ENCODE data around the gene BEGAIN. TPM values are rescaled to one million over a fixed set of nuclear protein-coding genes. Genes with fewer than 3 reads are reported as not detected.
A peak's percentile ranks its signal among the peaks of the same experiment; 100 is the strongest.

Gene BEGAIN
- total RNA-seq, 1 donor from 2014 or later: 3.4 TPM

DNA sequence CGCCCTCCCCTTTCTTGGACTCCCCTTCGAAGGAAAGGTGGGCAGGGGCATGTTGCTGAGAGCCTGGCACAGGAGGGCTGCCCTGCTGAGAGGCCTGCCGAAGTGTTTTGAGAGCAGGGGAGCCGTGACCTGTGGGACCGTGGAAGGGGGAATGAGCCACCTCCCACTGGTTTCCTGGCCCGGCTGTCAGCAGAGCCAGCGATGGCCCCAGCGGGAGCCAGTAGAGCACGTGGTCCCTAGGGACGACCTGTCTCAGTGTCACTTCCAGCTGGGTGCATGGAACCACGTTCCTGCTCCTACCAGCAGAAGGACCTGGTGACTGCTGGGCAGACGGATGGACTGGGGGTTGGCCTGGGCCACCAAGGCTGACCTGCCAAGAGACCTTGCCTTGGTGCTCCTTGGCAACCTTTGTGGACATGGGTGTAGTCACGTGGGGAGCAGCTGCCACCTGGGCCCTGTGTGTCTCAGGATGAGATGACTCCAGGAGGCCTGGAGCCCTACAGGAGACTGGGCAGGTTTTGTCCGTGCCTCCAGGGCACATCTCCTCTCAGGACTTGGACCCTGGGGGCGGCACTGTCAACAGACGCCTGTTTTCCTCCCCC, 34.6 kb downstream of the BEGAIN start:
- Mint-ChIP-seq H3K4me3 (ENCODE audit: low read depth) (no peak overlapping the region), H3K36me3 (ENCODE audit: low read depth) (no peaks in the 10 kb centered on the region), H3K27ac (no peak overlapping the region), H3K9me3 (no peaks in the 10 kb centered on the region), H3K27me3 (ENCODE audit: low read depth) (no peaks in the 10 kb centered on the region), H3K4me1 (ENCODE audit: low read depth) (peaks cover 6% of the 10 kb centered on the region)
- intact Hi-C loops (cut with micrococcal nuclease): no loop called here
- DNase-seq (ENCODE audit: low spot score): no peak

DNA sequence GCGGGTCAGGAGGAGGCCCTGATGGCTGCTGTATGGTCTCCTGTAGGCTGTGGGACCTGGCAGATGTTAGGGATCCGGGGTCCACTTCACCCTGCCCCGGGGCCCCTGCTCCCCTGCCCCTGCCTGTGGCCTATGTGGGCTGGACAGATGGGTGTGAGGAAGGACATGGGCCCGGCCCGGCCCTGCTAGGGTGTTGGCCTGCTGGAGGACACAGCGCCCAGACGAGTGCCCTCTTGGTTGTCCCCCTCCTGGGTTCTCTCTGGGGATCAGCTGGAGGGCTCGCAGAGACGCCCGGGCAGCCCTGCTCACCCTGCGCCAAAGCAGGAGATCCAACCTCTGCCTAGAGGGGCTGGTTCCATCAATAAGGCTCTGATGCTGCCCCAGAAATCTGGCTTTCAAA, 36.2 kb downstream of the BEGAIN start:
- no peaks in the 10 kb centered on the region for H3K27me3 Mint-ChIP-seq (ENCODE audit: low read depth)

DNA sequence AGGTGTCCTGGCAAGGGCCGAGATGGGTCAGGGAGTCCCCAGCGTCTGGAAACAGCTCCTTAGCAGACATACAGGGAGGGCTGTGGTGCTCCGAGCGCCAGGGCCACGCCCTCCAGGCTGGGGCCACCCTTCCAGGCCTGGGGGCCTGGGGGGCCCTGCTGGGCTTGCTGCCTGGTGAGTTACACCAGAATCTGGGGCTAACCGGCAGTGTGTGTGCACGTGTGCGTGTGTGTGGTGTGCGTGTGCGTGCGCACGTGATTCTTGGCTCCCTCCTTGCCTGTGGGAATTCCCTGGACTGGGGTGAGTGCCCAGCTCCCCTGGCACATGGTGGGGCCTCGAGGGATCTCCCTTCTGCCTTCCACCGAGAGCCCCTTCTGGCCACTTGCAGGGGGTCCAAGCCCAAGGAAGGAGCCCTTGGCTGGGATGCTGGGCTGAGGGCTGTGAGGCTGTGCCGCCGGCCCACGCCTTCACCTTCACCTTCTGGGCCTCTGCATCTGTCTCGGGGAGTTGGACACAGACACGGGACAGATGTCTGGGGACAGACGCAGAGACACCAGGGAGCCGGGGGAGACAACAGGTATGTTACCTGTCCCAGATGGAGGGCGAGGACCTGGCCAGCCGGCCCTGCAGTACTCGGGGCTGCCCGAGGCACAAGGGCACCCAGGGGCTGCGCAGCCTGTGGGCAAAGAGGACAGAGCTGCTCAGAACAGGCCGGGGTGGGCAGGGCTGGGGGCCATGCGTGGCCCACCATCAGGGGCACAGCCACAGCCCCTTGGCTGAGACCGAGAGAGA, 37.2 kb downstream of the BEGAIN start:
- Mint-ChIP-seq H3K4me3 (ENCODE audit: low read depth) (no peak overlapping the region), H3K9me3 (no peaks in the 10 kb centered on the region), H3K4me1 (ENCODE audit: low read depth) (peaks cover 8% of the 10 kb centered on the region), H3K27me3 (ENCODE audit: low read depth) (no peaks in the 10 kb centered on the region), H3K36me3 (ENCODE audit: low read depth) (no peaks in the 10 kb centered on the region), H3K27ac (no peak overlapping the region)
- DNase-seq (ENCODE audit: low spot score): no peak
- intact Hi-C loops (cut with micrococcal nuclease): loop anchor here (5.0 kb wide), 1 partner anchor 92 kb away; no protein-coding TSS in a partner anchor

More for the DNA sequence above, 36.2 kb downstream of the BEGAIN start:
- DNase-seq (ENCODE audit: low spot score): no peak
- Mint-ChIP-seq H3K4me3 (ENCODE audit: low read depth) (no peak overlapping the region), H3K9me3 (no peaks in the 10 kb centered on the region), H3K27ac (no peak overlapping the region), H3K4me1 (ENCODE audit: low read depth) (peaks cover 8% of the 10 kb centered on the region), H3K36me3 (ENCODE audit: low read depth) (no peaks in the 10 kb centered on the region)
- intact Hi-C loops (cut with micrococcal nuclease): no loop called here

- Mint-ChIP-seq H3K9me3 (no peaks in the 10 kb centered on the region), H3K27ac (no peak overlapping the region), H3K4me1 (ENCODE audit: low read depth) (peaks cover 8% of the 10 kb centered on the region), H3K27me3 (ENCODE audit: low read depth) (no peaks in the 10 kb centered on the region), H3K36me3 (ENCODE audit: low read depth) (no peaks in the 10 kb centered on the region), H3K4me3 (ENCODE audit: low read depth) (no peak overlapping the region)
- intact Hi-C loops (cut with micrococcal nuclease): loop anchor here (5.0 kb wide), 1 partner anchor 93 kb away; no protein-coding TSS in a partner anchor
- DNase-seq (ENCODE audit: low spot score): no peak
Observed at GRCh38 chr14:100548939-100549338, 38.3 kb downstream of the BEGAIN start.

GRCh38 chr14:100548295-100548655, 38.9 kb downstream of the BEGAIN start:
- H3K36me3 Mint-ChIP-seq (ENCODE audit: low read depth): no peaks in the 10 kb centered on the region
- no peak overlapping the region for H3K27ac Mint-ChIP-seq
- peak overlapping the region; percentile 7 for H3K4me3 Mint-ChIP-seq (ENCODE audit: low read depth)
- no peak for DNase-seq (ENCODE audit: low spot score)
- no peaks in the 10 kb centered on the region for H3K9me3 Mint-ChIP-seq
- H3K27me3 Mint-ChIP-seq (ENCODE audit: low read depth): no peaks in the 10 kb centered on the region
- intact Hi-C loops (cut with micrococcal nuclease): loop anchor here (5.0 kb wide), 1 partner anchor 94 kb away; no protein-coding TSS in a partner anchor
- peaks cover 8% of the 10 kb centered on the region for H3K4me1 Mint-ChIP-seq (ENCODE audit: low read depth)

- no peaks in the 10 kb centered on the region for H3K27me3 Mint-ChIP-seq (ENCODE audit: low read depth)
- intact Hi-C loops (cut with micrococcal nuclease): loop anchor here (5.0 kb wide), 1 partner anchor 95 kb away; no protein-coding TSS in a partner anchor
- H3K36me3 Mint-ChIP-seq (ENCODE audit: low read depth): no peaks in the 10 kb centered on the region
- H3K4me3 Mint-ChIP-seq (ENCODE audit: low read depth): peak overlapping the region; percentile 7
- H3K4me1 Mint-ChIP-seq (ENCODE audit: low read depth): peaks cover 8% of the 10 kb centered on the region
- no peaks in the 10 kb centered on the region for H3K9me3 Mint-ChIP-seq
- peak; percentile 22 for DNase-seq (ENCODE audit: low spot score)
- H3K27ac Mint-ChIP-seq: no peak overlapping the region
Observed at GRCh38 chr14:100547633-100548294, 39.5 kb downstream of the BEGAIN start.

DNA sequence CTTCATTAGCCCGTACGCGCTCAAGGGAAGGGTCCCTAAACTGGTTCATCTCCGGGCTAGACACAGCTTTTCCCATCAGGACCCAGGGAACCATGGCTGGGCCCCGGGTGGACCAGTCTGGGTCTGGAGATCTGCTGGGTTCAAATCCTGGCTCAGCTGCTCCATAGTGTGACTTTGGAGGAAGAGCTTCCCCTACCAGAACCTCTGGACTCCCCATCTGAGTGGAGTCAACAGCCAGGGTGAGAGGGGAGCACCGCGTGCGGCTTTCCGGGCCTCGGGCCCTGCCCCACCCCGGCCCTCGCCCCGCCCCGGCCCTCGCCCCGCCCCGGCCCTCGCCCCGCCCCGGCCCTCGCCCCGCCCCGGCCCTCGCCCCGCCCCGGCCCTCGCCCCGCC, 41.2 kb downstream of the BEGAIN start:
- no peak overlapping the region for H3K4me3 Mint-ChIP-seq (ENCODE audit: low read depth)
- no peak for DNase-seq (ENCODE audit: low spot score)
- no peak overlapping the region for H3K27ac Mint-ChIP-seq

GRCh38 chr14:100545359-100545758, 41.9 kb downstream of the BEGAIN start:
- Mint-ChIP-seq H3K27ac (no peak overlapping the region), H3K4me1 (ENCODE audit: low read depth) (peaks cover 8% of the 10 kb centered on the region), H3K9me3 (no peaks in the 10 kb centered on the region), H3K27me3 (ENCODE audit: low read depth) (no peaks in the 10 kb centered on the region), H3K4me3 (ENCODE audit: low read depth) (no peak overlapping the region), H3K36me3 (ENCODE audit: low read depth) (no peaks in the 10 kb centered on the region)
- DNase-seq (ENCODE audit: low spot score): no peak
- intact Hi-C loops (cut with micrococcal nuclease): loop anchor here (5.0 kb wide), 1 partner anchor 97 kb away; no protein-coding TSS in a partner anchor

More for the DNA sequence above, 41.2 kb downstream of the BEGAIN start:
- Mint-ChIP-seq H3K36me3 (ENCODE audit: low read depth) (no peaks in the 10 kb centered on the region), H3K4me1 (ENCODE audit: low read depth) (peaks cover 8% of the 10 kb centered on the region), H3K9me3 (no peaks in the 10 kb centered on the region), H3K27me3 (ENCODE audit: low read depth) (no peaks in the 10 kb centered on the region)
- intact Hi-C loops (cut with micrococcal nuclease): loop anchor here (5.0 kb wide), 1 partner anchor 96 kb away; no protein-coding TSS in a partner anchor

DNA sequence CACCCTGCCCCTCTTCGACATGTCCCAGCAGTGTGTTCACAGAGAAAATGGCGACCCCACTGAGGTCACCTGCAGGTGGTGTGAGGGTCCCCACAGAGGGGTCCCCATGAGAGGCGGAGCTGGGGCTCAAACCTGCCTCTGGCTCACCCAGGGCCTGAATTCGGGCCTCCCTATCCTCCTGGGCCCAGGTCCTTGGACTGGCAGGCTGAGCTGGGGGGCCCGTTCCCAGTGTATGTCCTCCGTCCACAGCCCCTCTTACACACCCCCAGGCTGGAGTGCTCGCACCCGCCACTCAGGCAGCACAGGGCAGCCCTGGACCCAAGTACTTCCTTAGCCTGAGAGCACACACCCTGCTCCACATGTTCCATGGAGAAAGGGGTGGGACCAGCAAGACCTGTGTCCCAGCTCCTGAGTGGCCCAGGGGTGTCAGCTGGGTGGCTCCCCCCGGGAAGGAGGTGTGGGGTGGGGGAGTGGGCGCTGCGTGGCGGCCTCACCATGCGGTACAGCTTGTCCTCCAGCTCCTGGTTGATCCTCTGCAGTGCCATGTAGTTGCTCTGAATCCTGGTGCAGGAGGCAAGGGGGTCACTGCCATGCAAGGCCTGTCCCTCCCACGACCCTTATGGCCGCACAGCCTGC, 42.6 kb downstream of the BEGAIN start:
- peaks cover 8% of the 10 kb centered on the region for H3K4me1 Mint-ChIP-seq (ENCODE audit: low read depth)
- no peak overlapping the region for H3K27ac Mint-ChIP-seq
- DNase-seq (ENCODE audit: low spot score): no peak
- intact Hi-C loops (cut with micrococcal nuclease): loop anchor here (5.0 kb wide), 1 partner anchor 98 kb away; no protein-coding TSS in a partner anchor
- no peaks in the 10 kb centered on the region for H3K9me3 Mint-ChIP-seq
- no peaks in the 10 kb centered on the region for H3K27me3 Mint-ChIP-seq (ENCODE audit: low read depth)
- H3K4me3 Mint-ChIP-seq (ENCODE audit: low read depth): no peak overlapping the region
- H3K36me3 Mint-ChIP-seq (ENCODE audit: low read depth): no peaks in the 10 kb centered on the region

- no peak for DNase-seq (ENCODE audit: low spot score)
- no peaks in the 10 kb centered on the region for H3K27me3 Mint-ChIP-seq (ENCODE audit: low read depth)
- no peak overlapping the region for H3K27ac Mint-ChIP-seq
- H3K4me3 Mint-ChIP-seq (ENCODE audit: low read depth): no peak overlapping the region
- H3K4me1 Mint-ChIP-seq (ENCODE audit: low read depth): peaks cover 8% of the 10 kb centered on the region
- no peaks in the 10 kb centered on the region for H3K36me3 Mint-ChIP-seq (ENCODE audit: low read depth)
- H3K9me3 Mint-ChIP-seq: no peaks in the 10 kb centered on the region
- intact Hi-C loops (cut with micrococcal nuclease): no loop called here
Observed at GRCh38 chr14:100543471-100544455, 43.5 kb downstream of the BEGAIN start.

GRCh38 chr14:100542619-100543205, 44.5 kb downstream of the BEGAIN start:
- intact Hi-C loops (cut with micrococcal nuclease): no loop called here
- Mint-ChIP-seq H3K27me3 (ENCODE audit: low read depth) (no peaks in the 10 kb centered on the region), H3K9me3 (no peaks in the 10 kb centered on the region), H3K4me1 (ENCODE audit: low read depth) (peaks cover 4% of the 10 kb centered on the region), H3K27ac (no peak overlapping the region), H3K36me3 (ENCODE audit: low read depth) (no peaks in the 10 kb centered on the region), H3K4me3 (ENCODE audit: low read depth) (no peak overlapping the region)
- DNase-seq (ENCODE audit: low spot score): no peak
